Left cardiac atrium (tissue), 2 donors: Measurements from ENCODE around the gene TUBB2A. TPM values are rescaled to one million over a fixed set of nuclear protein-coding genes. Genes with fewer than 3 reads are reported as not detected.

Experiments used
- total RNA-seq, 2 donors: library from RNA; stranded (reverse); fragmentation: NEBNext Ultra II Directional; extraction: Animal tissue kit (Norgen Biotek cat#: 25700); gene quantifications; one replicate each; pipeline ENCODE4 v1.2.1, GENCODE V29; 2021
- donor health status: DM: no; HTN: yes; CAD: no; lungs with severe emphysema.
- donor health status: DM: yes; HTN: yes; CAD: no.

The TUBB2A gene
- total RNA-seq, 2 donors from 2014 or later, result 43.8 to 57.8 TPM

Other genes starting within 250 kb of the TUBB2A start
- gene SERPINB6, start 186.0 kb downstream of the TUBB2A start, total RNA-seq, result 100 to 1,000 TPM; 218 to 225 TPM
- 10 to 100 TPM; 46.2 to 53.8 TPM for gene NQO2, start 157.7 kb downstream of the TUBB2A start, total RNA-seq
- gene RIPK1, start 89.0 kb downstream of the TUBB2A start, total RNA-seq, result 10 to 100 TPM; 10.6 to 13.1 TPM
- gene BPHL, start 38.8 kb downstream of the TUBB2A start, total RNA-seq, result 10 to 100 TPM; 12.4 to 13.6 TPM
- gene TUBB2B, start 70.1 kb upstream of the TUBB2A start, total RNA-seq, result 1 to 10 TPM; 2.2 to 3.9 TPM
- gene PSMG4, start 101.4 kb upstream of the TUBB2A start, total RNA-seq, result 1 to 10 TPM; 6.7 to 8.8 TPM